AG09309 (cell line): ENCODE measurements around the gene MAMDC2.

ENCODE experiments used
- DNase-seq: peaks from one replicate; pipeline ENCODE4 v3.0.0-alpha.2; 2010; ENCODE audit warnings: low read depth
- H3K4me3 ChIP-seq: 2 replicates; pipeline ENCODE4 v1.5.1; 2011; ENCODE audit warnings: mild to moderate bottlenecking, low read depth, low read length, moderate library complexity; ENCODE audit not compliant: control insufficient read depth
- CTCF ChIP-seq: IDR thresholded peaks from 2 replicates; pipeline ENCODE4 v1.5.1; 2011; ENCODE audit warnings: mild to moderate bottlenecking, low read depth, low read length, inconsistent platforms; ENCODE audit not compliant: insufficient read depth, control insufficient read depth; ENCODE audit errors: missing control alignments

Gene MAMDC2

DNA sequence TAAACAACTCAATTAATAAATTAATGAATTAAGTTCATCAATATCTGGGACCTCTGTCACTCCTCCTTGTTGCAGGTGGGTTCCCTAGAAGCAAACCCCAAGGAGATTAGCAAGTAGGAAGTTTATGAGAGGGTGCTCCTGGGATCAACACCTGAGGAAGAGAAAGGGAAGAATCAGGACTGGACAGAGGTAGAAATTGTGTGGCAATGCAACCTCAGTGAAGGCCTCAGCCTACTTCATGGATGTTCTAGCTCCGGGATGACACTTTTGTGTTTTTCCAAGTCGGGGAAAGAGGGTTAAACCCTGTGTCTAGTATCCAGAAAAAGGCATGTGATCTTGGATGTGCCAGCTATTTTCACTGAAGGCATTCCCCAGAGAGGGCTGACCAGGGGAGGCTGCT is 23.2 kb downstream of the MAMDC2 start:
- H3K4me3 ChIP-seq, result no peak overlapping the region
- TF ChIP-seq CTCF, result no peak
- DNase-seq, result no peak

DNA sequence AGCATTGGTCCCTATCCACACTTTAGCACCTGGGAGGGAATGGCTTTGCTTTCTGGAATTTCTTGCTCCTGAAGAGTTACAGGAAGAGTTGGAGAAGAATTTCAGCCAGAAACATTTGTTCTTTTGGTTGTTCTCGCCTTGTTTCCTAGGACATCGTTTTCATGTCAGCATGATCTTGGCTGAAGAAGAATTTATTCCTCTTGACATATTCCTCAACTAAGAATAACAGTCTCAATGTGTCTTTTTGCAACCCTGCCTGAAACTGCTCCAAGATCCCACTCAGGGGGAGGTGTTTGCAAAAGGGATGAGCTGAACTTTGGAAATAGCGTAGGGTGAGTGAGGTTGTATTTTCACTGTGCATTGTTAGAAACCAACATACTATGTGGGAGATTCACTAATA is 26.1 kb downstream of the MAMDC2 start:
- H3K4me3 ChIP-seq, result no peak overlapping the region
- TF ChIP-seq CTCF, result no peak

GRCh38 chr9:70073193-70073592 is 29.5 kb downstream of the MAMDC2 start:
- no peak for TF ChIP-seq CTCF
- H3K4me3 ChIP-seq, result no peak overlapping the region
- no peak for DNase-seq

More for the DNA sequence above, 26.1 kb downstream of the MAMDC2 start:
- no peak for DNase-seq

DNA sequence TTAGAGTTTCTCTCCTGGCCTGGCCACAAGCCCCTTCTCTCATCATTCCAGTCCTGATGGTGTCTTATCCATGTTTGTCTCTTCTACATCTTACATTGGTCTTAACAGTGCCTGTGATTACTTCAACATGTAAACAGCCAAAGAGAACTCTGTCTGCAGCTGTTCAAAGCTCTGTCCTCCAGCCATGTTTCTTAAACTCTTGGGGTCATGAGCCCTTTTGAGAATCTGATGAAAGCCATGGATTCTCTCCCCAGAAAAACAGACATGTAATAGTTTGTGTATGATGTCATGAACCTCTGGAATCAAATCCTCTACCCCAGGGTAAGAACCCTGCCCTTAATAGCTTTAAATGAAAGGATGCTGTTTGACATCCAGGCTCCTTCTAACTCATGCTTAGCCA is 30.1 kb downstream of the MAMDC2 start:
- H3K4me3 ChIP-seq, result no peak overlapping the region
- DNase-seq, result no peak
- no peak for TF ChIP-seq CTCF

GRCh38 chr9:70076678-70077077 is 33.0 kb downstream of the MAMDC2 start:
- no peak for DNase-seq
- no peak for TF ChIP-seq CTCF
- no peak overlapping the region for H3K4me3 ChIP-seq

GRCh38 chr9:70079417-70080037 is 35.9 kb downstream of the MAMDC2 start:
- peak; percentile 29 for DNase-seq
- no peak for TF ChIP-seq CTCF
- no peak overlapping the region for H3K4me3 ChIP-seq
